OCI-LY1 (cell line): Measurements from ENCODE around the gene LRRFIP1.

Experiments used
- H2AFZ ChIP-seq: fragments of 200-600 bp; sonication (generic), shearing (Covaris generic); 2 replicates; pipeline ENCODE4 v1.6.0; 2014; ENCODE audit warnings: antibody characterized with exemption, mild to moderate bottlenecking, low read length
- H3F3A ChIP-seq: fragments of 200-600 bp; sonication (generic), shearing (Covaris generic); 2 replicates; pipeline ENCODE4 v1.6.0; 2014; ENCODE audit warnings: mild to moderate bottlenecking, antibody characterized with exemption, low read length, moderate library complexity; ENCODE audit not compliant: insufficient read depth
- H3K27ac ChIP-seq: fragments of 200-600 bp; sonication (generic); 2 replicates; pipeline ENCODE4 v1.5.1; 2014; ENCODE audit warnings: low read length, mixed run types, mild to moderate bottlenecking, low read depth; ENCODE audit not compliant: poor library complexity, severe bottlenecking
- H3K27me3 ChIP-seq: fragments of 200-600 bp; sonication (generic); 2 replicates; pipeline ENCODE4 v1.6.0; 2014; ENCODE audit warnings: antibody characterized with exemption, mild to moderate bottlenecking, low read length, moderate library complexity; ENCODE audit not compliant: insufficient read depth
- H3K36me3 ChIP-seq: fragments of 200-600 bp; sonication (generic); 2 replicates; pipeline ENCODE4 v1.6.1; 2014; ENCODE audit warnings: mild to moderate bottlenecking, antibody characterized with exemption, low read length, moderate library complexity, mixed read lengths; ENCODE audit not compliant: insufficient read depth
- H3K4me1 ChIP-seq: fragments of 200-600 bp; sonication (generic); 2 replicates; pipeline ENCODE4 v1.5.1; 2014; ENCODE audit warnings: mild to moderate bottlenecking, low read length, moderate library complexity; ENCODE audit not compliant: insufficient read depth, severe bottlenecking
- H3K4me2 ChIP-seq: fragments of 200-600 bp; sonication (generic), shearing (Covaris generic); 2 replicates; pipeline ENCODE4 v1.6.1; 2014; ENCODE audit warnings: low read length
- H3K4me3 ChIP-seq: fragments of 200-600 bp; sonication (generic); 2 replicates; pipeline ENCODE4 v1.5.1; 2014; ENCODE audit warnings: low read length, low read depth, mild to moderate bottlenecking, mixed read lengths; ENCODE audit not compliant: poor library complexity, severe bottlenecking
- H3K79me2 ChIP-seq: fragments of 200-600 bp; shearing (Covaris generic); 2 replicates; pipeline ENCODE4 v1.6.1; 2016; ENCODE audit warnings: mixed run types, low read length, mixed read lengths; ENCODE audit not compliant: insufficient read depth
- H3K9ac ChIP-seq: fragments of 200-600 bp; sonication (generic), shearing (Covaris generic); 2 replicates; pipeline ENCODE4 v1.6.1; 2014; ENCODE audit warnings: mild to moderate bottlenecking, low read length, mixed read lengths
- H3K9me2 ChIP-seq: fragments of 200-600 bp; sonication (generic), shearing (Covaris generic); 2 replicates; pipeline ENCODE4 v1.6.1; 2014; ENCODE audit warnings: low read depth, mild to moderate bottlenecking, low read length, mixed read lengths
- H3K9me3 ChIP-seq: fragments of 200-600 bp; shearing (Covaris generic); 2 replicates; pipeline ENCODE4 v1.6.1; 2014; ENCODE audit warnings: low read length, mixed read lengths
- H4K20me1 ChIP-seq: fragments of 200-600 bp; sonication (generic), shearing (Covaris generic); 2 replicates; pipeline ENCODE4 v1.6.0; 2016; ENCODE audit warnings: mild to moderate bottlenecking, low read length; ENCODE audit not compliant: insufficient read depth
- EZH2 ChIP-seq: fragments of 200-600 bp; sonication (generic), shearing (Covaris generic); IDR thresholded peaks from 2 replicates; pipeline ENCODE4 v1.8.0; 2017; ENCODE audit warnings: borderline replicate concordance, mixed run types, mild to moderate bottlenecking, antibody characterized with exemption, low read length, moderate library complexity, mixed read lengths
- TF ChIP-seq, protein P1 (sequence below): fragments of 200-600 bp; sonication (generic), shearing (Covaris generic); IDR thresholded peaks from 2 replicates; pipeline ENCODE4 v1.5.1; 2017; ENCODE audit warnings: mild to moderate bottlenecking, antibody characterized with exemption, low read length, moderate library complexity, mixed read lengths

LRRFIP1 gene

GRCh38 chr2:237624565-237624964 is 2.8 kb upstream of the LRRFIP1 start:
- Histone ChIP-seq H3K4me3 (no peak overlapping the region), H2AFZ (no peak overlapping the region), H3K9me3 (no peaks in the 10 kb centered on the region), H3K4me1 (no peaks in the 10 kb centered on the region), H3K79me2 (no peaks in the 10 kb centered on the region), H3F3A (no peaks in the 10 kb centered on the region), H3K9me2 (no peaks in the 10 kb centered on the region), H3K9ac (no peak overlapping the region), H3K27me3 (no peaks in the 10 kb centered on the region; the same call in 1 of the 2 replicates), H3K4me2 (no peak overlapping the region), H3K36me3 (no peaks in the 10 kb centered on the region), H3K27ac (no peak overlapping the region), H4K20me1 (no peaks in the 10 kb centered on the region)
- TF ChIP-seq, protein P1, sequence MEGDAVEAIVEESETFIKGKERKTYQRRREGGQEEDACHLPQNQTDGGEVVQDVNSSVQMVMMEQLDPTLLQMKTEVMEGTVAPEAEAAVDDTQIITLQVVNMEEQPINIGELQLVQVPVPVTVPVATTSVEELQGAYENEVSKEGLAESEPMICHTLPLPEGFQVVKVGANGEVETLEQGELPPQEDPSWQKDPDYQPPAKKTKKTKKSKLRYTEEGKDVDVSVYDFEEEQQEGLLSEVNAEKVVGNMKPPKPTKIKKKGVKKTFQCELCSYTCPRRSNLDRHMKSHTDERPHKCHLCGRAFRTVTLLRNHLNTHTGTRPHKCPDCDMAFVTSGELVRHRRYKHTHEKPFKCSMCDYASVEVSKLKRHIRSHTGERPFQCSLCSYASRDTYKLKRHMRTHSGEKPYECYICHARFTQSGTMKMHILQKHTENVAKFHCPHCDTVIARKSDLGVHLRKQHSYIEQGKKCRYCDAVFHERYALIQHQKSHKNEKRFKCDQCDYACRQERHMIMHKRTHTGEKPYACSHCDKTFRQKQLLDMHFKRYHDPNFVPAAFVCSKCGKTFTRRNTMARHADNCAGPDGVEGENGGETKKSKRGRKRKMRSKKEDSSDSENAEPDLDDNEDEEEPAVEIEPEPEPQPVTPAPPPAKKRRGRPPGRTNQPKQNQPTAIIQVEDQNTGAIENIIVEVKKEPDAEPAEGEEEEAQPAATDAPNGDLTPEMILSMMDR: peak; percentile 64
- TF ChIP-seq EZH2: no peak

DNA sequence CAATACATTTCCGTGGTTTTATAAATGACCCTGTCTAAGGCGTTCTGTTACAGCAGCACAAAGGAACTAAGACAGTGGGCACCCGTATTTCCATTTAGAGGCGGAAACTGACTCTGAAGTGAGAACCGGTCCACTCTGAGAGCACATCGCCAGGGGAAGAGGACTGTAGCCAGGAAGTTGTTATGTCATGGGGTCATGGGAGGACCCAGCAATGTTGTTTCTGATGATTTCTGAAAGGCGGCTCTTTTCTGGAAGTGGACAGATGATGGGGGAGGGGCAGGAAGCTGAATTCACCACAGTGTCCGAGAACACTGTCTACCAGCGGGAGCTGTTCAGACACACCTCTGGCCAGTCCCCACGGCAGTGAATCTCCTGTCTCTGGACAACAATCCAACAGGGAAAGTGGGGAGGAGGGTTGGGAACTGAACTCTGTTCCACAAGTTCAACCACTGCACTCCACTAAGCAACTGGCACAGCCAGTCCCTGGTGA is 2.1 kb upstream of the LRRFIP1 start:
- no peak overlapping the region for H3K4me3 ChIP-seq
- H3K9ac ChIP-seq: no peak overlapping the region
- H3K4me2 ChIP-seq: no peak overlapping the region
- H3K36me3 ChIP-seq: no peaks in the 10 kb centered on the region
- no peaks in the 10 kb centered on the region for H3K79me2 ChIP-seq
- H4K20me1 ChIP-seq: no peaks in the 10 kb centered on the region
- no peaks in the 10 kb centered on the region for H3K4me1 ChIP-seq
- no peaks in the 10 kb centered on the region for H3F3A ChIP-seq
- no peak overlapping the region for H3K27ac ChIP-seq
- no peaks in the 10 kb centered on the region; the same call in 1 of the 2 replicates for H3K27me3 ChIP-seq
- TF ChIP-seq EZH2: no peak
- TF ChIP-seq, protein P1: no peak
- H3K9me2 ChIP-seq: no peaks in the 10 kb centered on the region
- H2AFZ ChIP-seq: no peak overlapping the region
- no peaks in the 10 kb centered on the region for H3K9me3 ChIP-seq

- no peaks in the 10 kb centered on the region for H3K9me3 ChIP-seq
- H3K4me3 ChIP-seq: no peak overlapping the region
- H2AFZ ChIP-seq: no peak overlapping the region
- H3K36me3 ChIP-seq: no peaks in the 10 kb centered on the region
- no peak overlapping the region for H3K27ac ChIP-seq
- no peaks in the 10 kb centered on the region for H3K4me1 ChIP-seq
- no peaks in the 10 kb centered on the region for H3K79me2 ChIP-seq
- TF ChIP-seq, protein P1: no peak
- no peak for TF ChIP-seq EZH2
- H3K27me3 ChIP-seq: no peaks in the 10 kb centered on the region; the same call in 1 of the 2 replicates
- H3K9ac ChIP-seq: no peak overlapping the region
- H4K20me1 ChIP-seq: no peaks in the 10 kb centered on the region
- no peaks in the 10 kb centered on the region for H3K9me2 ChIP-seq
- no peaks in the 10 kb centered on the region for H3F3A ChIP-seq
- H3K4me2 ChIP-seq: no peak overlapping the region
Observed at GRCh38 chr2:237625777-237626176, 1.6 kb upstream of the LRRFIP1 start.
